BE2C (cell line): Measurements from ENCODE around the gene HIVEP2.

Experiments used
- DNase-seq: peaks from one replicate; pipeline ENCODE4 v3.0.0-alpha.2; 2020
- H3K27me3 ChIP-seq: fragments of 250-450 bp; sonication (Bioruptor Pico); 2 replicates; pipeline ENCODE4 v1.5.1; 2020; ENCODE audit warnings: mild to moderate bottlenecking
- H3K36me3 ChIP-seq: fragments of 250-450 bp; sonication (Bioruptor Pico); 2 replicates; pipeline ENCODE4 v1.5.1; 2020; ENCODE audit warnings: mild to moderate bottlenecking
- H3K4me1 ChIP-seq: fragments of 250-450 bp; sonication (Bioruptor Pico); 2 replicates; pipeline ENCODE4 v1.5.1; 2020
- H3K4me3 ChIP-seq: 2 replicates; pipeline ENCODE4 v1.5.1; 2011; ENCODE audit warnings: low read depth, low read length
- H3K9me3 ChIP-seq: fragments of 250-450 bp; sonication (Bioruptor Pico); 2 replicates; pipeline ENCODE4 v1.5.1; 2020
- CTCF ChIP-seq: IDR thresholded peaks from 2 replicates; pipeline ENCODE4 v1.5.1; 2012; ENCODE audit warnings: mild to moderate bottlenecking, low read depth, low read length

Gene HIVEP2

GRCh38 chr6:142906945-142907470 lies 38.0 kb downstream of the HIVEP2 start:
- no peak overlapping the region for H3K4me3 ChIP-seq
- no peaks in the 10 kb centered on the region for H3K4me1 ChIP-seq
- H3K36me3 ChIP-seq: no peaks in the 10 kb centered on the region
- no peaks in the 10 kb centered on the region for H3K9me3 ChIP-seq
- peaks cover 5% of the 10 kb centered on the region; the same call in 1 of the 2 replicates for H3K27me3 ChIP-seq
- no peak for TF ChIP-seq CTCF
- no peak for DNase-seq

GRCh38 chr6:142903812-142904211 lies 41.2 kb downstream of the HIVEP2 start:
- TF ChIP-seq CTCF: no peak
- no peak for DNase-seq
- no peaks in the 10 kb centered on the region for H3K4me1 ChIP-seq

GRCh38 chr6:142902636-142903053 lies 42.3 kb downstream of the HIVEP2 start:
- no peak for DNase-seq

More at GRCh38 chr6:142903812-142904211, 41.2 kb downstream of the HIVEP2 start:
- peaks cover 9% of the 10 kb centered on the region for H3K27me3 ChIP-seq
- no peaks in the 10 kb centered on the region for H3K36me3 ChIP-seq
- no peak overlapping the region for H3K4me3 ChIP-seq
- no peaks in the 10 kb centered on the region for H3K9me3 ChIP-seq

GRCh38 chr6:142901611-142902010 lies 43.4 kb downstream of the HIVEP2 start:
- no peak for DNase-seq

More at GRCh38 chr6:142902636-142903053, 42.3 kb downstream of the HIVEP2 start:
- Histone ChIP-seq H3K4me3 (no peak overlapping the region), H3K4me1 (no peaks in the 10 kb centered on the region), H3K9me3 (no peaks in the 10 kb centered on the region), H3K36me3 (no peaks in the 10 kb centered on the region), H3K27me3 (peaks cover 9% of the 10 kb centered on the region)
- no peak for TF ChIP-seq CTCF

GRCh38 chr6:142900227-142900971 lies 44.6 kb downstream of the HIVEP2 start:
- Histone ChIP-seq H3K36me3 (no peaks in the 10 kb centered on the region), H3K4me3 (no peak overlapping the region), H3K9me3 (no peaks in the 10 kb centered on the region), H3K27me3 (peaks cover 9% of the 10 kb centered on the region), H3K4me1 (no peaks in the 10 kb centered on the region)
- no peak for TF ChIP-seq CTCF
- no peak for DNase-seq

More at GRCh38 chr6:142901611-142902010, 43.4 kb downstream of the HIVEP2 start:
- Histone ChIP-seq H3K4me3 (no peak overlapping the region), H3K27me3 (peaks cover 9% of the 10 kb centered on the region), H3K9me3 (no peaks in the 10 kb centered on the region), H3K4me1 (no peaks in the 10 kb centered on the region), H3K36me3 (no peaks in the 10 kb centered on the region)
- no peak for TF ChIP-seq CTCF
